Upper lobe of left lung (tissue), 4 donors: ENCODE data around the gene ENG.

Experiments
- EP300 ChIP-seq, 4 donors: sonication (generic); formaldehyde crosslinking; IDR thresholded peaks; one replicate each; pipeline ENCODE4 v1.5.1; 2017; ENCODE audit warnings: antibody characterized with exemption in 4 of 4, control low read depth in 2 of 4
- POLR2A ChIP-seq, 4 donors: fragments of 450-650 bp; IDR thresholded peaks; one replicate each; pipeline ENCODE4 v1.5.1; 2016 to 2017; ENCODE audit warnings: antibody characterized with exemption in 4 of 4, mild to moderate bottlenecking in 2 of 4
- POLR2AphosphoS5 ChIP-seq, 2 donors: sonication (generic); formaldehyde crosslinking; IDR thresholded peaks; one replicate each; pipeline ENCODE4 v1.5.1; 2017; ENCODE audit warnings: antibody characterized with exemption in 2 of 2
- TF ChIP-seq, protein P1 (sequence below), 6 experiments: fragments of 450-650 bp in 4 of 6; fragments of 200-600 bp in 2 of 6; sonication (generic) in 2 of 6; IDR thresholded peaks; one replicate each; pipeline ENCODE4 v1.5.1; 2016 to 2019; ENCODE audit warnings: antibody characterized with exemption in 6 of 6

DNA sequence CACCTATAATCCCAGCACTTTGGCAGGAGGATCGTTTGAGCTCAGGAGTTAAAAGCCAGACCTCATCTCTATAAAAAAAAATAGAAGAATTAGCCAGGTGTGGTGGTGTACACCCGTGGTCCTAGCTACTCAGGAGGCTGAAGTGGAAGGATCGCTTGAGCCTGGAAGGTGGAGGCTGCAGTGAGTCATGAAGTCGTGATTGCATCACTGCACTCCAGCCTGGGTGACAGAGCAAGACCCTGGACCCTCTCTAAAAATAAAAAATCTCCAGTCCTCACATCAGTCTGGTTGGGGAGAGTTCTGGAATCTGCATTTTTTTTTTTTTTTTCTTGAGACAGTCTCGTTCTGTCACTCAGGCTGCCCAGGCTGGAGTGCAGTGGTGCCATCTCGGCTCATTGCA, 42.4 kb downstream of the ENG start:
- TF ChIP-seq, protein P1, sequence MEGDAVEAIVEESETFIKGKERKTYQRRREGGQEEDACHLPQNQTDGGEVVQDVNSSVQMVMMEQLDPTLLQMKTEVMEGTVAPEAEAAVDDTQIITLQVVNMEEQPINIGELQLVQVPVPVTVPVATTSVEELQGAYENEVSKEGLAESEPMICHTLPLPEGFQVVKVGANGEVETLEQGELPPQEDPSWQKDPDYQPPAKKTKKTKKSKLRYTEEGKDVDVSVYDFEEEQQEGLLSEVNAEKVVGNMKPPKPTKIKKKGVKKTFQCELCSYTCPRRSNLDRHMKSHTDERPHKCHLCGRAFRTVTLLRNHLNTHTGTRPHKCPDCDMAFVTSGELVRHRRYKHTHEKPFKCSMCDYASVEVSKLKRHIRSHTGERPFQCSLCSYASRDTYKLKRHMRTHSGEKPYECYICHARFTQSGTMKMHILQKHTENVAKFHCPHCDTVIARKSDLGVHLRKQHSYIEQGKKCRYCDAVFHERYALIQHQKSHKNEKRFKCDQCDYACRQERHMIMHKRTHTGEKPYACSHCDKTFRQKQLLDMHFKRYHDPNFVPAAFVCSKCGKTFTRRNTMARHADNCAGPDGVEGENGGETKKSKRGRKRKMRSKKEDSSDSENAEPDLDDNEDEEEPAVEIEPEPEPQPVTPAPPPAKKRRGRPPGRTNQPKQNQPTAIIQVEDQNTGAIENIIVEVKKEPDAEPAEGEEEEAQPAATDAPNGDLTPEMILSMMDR (IDR thresholded peaks at IDR 0.05), result no peak
- no peak for TF ChIP-seq POLR2A (IDR thresholded peaks at IDR 0.05)
- TF ChIP-seq POLR2AphosphoS5 (IDR thresholded peaks at IDR 0.05), result no peak
- no peak for TF ChIP-seq EP300 (IDR thresholded peaks at IDR 0.05)
